Common myeloid progenitor, CD34-positive (primary cell): ENCODE data around the gene DMPK.
A peak's percentile ranks its signal among the peaks of the same experiment; 100 is the strongest.

Experiments used
- CTCF ChIA-PET: fragments of 350-600 bp; sonication (Branson Sonifier 250); formaldehyde crosslinking; loops from one replicate; lab custom pipeline; 2021; ENCODE audit warnings: antibody characterized with exemption; lab: Charles Lee
- POLR2A ChIA-PET: fragments of 350-600 bp; sonication (Branson Sonifier 250); formaldehyde crosslinking; loops from one replicate; lab custom pipeline; 2021; ENCODE audit warnings: antibody characterized with exemption; lab: Charles Lee
- DNase-seq, 3 donors: peaks; one replicate each; pipeline versions ENCODE4 v3.0.0 to v3.0.0-alpha.2; 2013
- H3K27ac ChIP-seq, 2 experiments: 1 replicate in 1 of 2; 2 replicates in 1 of 2; pipeline ENCODE4 v1.7.0; 2013; ENCODE audit warnings: inconsistent platforms in 2 of 2, low read length in 2 of 2, mild to moderate bottlenecking in 2 of 2, low read depth in 1 of 2, moderate library complexity in 1 of 2; ENCODE audit not compliant: severe bottlenecking in 2 of 2, insufficient read depth in 1 of 2, poor library complexity in 1 of 2
- H3K27me3 ChIP-seq, 5 experiments: replicated peaks in 2 of 5; 1 replicate in 3 of 5; 2 replicates in 2 of 5; pipeline versions ENCODE4 v1.6.1 to v1.7.0; 2013; ENCODE audit warnings: low read length in 4 of 5, mild to moderate bottlenecking in 2 of 5, moderate library complexity in 2 of 5, inconsistent platforms in 1 of 5; ENCODE audit not compliant: insufficient read depth in 5 of 5, control insufficient read depth in 4 of 5
- H3K36me3 ChIP-seq, 4 experiments: 1 replicate in 2 of 4; 2 replicates in 2 of 4; pipeline versions ENCODE4 v1.6.1 to v1.7.0; 2013; ENCODE audit warnings: low read length in 3 of 4, control low read depth in 1 of 4, mild to moderate bottlenecking in 1 of 4; ENCODE audit not compliant: control insufficient read depth in 4 of 4, insufficient read depth in 4 of 4
- H3K4me1 ChIP-seq, 4 experiments: 1 replicate in 3 of 4; 2 replicates in 1 of 4; pipeline versions ENCODE4 v1.6.1 to v1.7.1; 2013; ENCODE audit warnings: low read length in 3 of 4, mild to moderate bottlenecking in 3 of 4, control low read depth in 1 of 4, inconsistent platforms in 1 of 4, moderate library complexity in 1 of 4; ENCODE audit not compliant: control insufficient read depth in 4 of 4, insufficient read depth in 4 of 4; ENCODE audit errors: control extremely low read depth in 1 of 4
- H3K4me3 ChIP-seq, 7 experiments: 1 replicate in 4 of 7; 2 replicates in 3 of 7; pipeline versions ENCODE4 v1.5.1 to v1.7.0; 2013; ENCODE audit warnings: mild to moderate bottlenecking in 7 of 7, low read length in 6 of 7, moderate library complexity in 6 of 7, inconsistent platforms in 2 of 7, low read depth in 2 of 7, control low read depth in 1 of 7; ENCODE audit not compliant: insufficient read depth in 4 of 7, control insufficient read depth in 1 of 7; ENCODE audit errors: extremely low read depth in 1 of 7
- H3K9me3 ChIP-seq, 5 experiments: 1 replicate in 4 of 5; 2 replicates in 1 of 5; pipeline versions ENCODE4 v1.6.1 to v1.7.1; 2013; ENCODE audit warnings: low read length in 4 of 5, mild to moderate bottlenecking in 2 of 5, inconsistent platforms in 1 of 5, low read depth in 1 of 5, moderate library complexity in 1 of 5; ENCODE audit not compliant: control insufficient read depth in 4 of 5, insufficient read depth in 2 of 5; ENCODE audit errors: control extremely low read depth in 1 of 5
- WGBS: methylation state at CpG from one replicate; pipeline ENCODE4 v1.1.5; 2013; ENCODE audit not compliant: insufficient coverage; 5-methylcytosine and 5-hydroxymethylcytosine counted together

Gene DMPK

DNA sequence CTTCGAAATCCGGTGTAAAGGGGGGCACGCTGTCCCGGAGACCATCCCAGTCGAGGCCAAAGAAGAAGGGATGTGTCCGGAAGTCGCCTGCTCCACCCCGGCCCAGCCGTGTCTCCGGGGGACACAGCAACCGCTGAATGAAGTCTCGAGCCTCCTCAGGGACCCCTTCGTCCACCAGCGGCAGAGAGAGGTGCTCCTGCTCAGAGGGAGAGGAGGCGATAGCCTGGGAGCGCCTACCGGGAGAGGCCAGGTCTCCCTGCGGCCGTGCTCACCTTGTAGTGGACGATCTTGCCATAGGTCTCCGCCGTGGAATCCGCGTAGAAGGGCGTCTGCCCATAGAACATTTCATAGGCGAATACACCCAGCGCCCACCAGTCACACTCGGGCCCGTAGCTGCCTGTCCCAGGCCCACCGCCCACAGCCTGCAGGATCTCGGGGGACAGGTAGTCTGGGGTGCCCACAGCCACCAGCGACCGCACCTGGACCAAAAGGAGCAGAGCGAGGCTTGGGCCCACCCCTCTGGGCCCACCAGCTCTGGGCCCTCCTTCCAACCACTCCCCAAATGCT lies 4.8 kb downstream of the DMPK start:
- POLR2A ChIA-PET = no interaction called here
- Histone ChIP-seq H3K36me3 (no peaks in the 10 kb centered on the region), H3K27ac (no peak overlapping the region), H3K4me3 (no peak overlapping the region), H3K9me3 (no peaks in the 10 kb centered on the region), H3K27me3 (peaks cover 0 to 80% (median 20%) of the 10 kb centered on the region in 5 experiments), H3K4me1 (peaks cover 0 to 13% (median 12%) of the 10 kb centered on the region in 4 experiments)
- 97% methylated on average over 33 of the region's 34 CpGs for WGBS
- CTCF ChIA-PET = interaction anchor here (1.5 kb wide), 1 partner anchor 40 kb away, joined by 3 read pairs; no protein-coding TSS in a partner anchor
- no peak for DNase-seq

DNA sequence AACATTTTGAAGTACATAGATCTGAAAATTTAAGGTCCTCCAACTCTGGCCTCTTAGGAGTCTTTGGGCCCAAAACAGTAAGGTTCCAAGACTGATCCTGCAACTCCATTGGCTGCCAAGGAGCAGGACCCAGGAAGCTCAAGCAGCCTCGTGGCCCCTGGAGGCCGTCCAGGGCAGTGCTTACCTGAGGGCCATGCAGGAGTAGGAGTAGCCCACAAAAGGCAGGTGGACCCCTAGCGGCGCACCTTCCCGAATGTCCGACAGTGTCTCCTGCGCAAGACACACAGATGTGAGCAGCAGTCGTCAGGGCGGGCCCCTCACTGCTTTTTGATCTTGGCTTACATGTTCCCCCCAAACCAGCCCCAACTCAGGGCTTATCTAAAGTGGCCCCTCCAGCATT lies 7.5 kb downstream of the DMPK start:
- H3K36me3 ChIP-seq = no peaks in the 10 kb centered on the region
- ChIA-PET CTCF (interaction anchor here (10.6 kb wide), 1 partner anchor 19 kb away, joined by 138 read pairs; the partner anchor contains the start of gene DMWD), POLR2A (interaction anchor here (0.7 kb wide), 1 partner anchor 18 kb away, joined by 5 read pairs; the partner anchor contains the start of gene DMWD)

GRCh38 chr19:45773384-45773783 lies 8.9 kb downstream of the DMPK start:
- ChIA-PET POLR2A (no interaction called here), CTCF (interaction anchor here (0.9 to 10.6 kb wide), 6 partner anchors 8 to 109 kb away, joined by 3 to 138 read pairs (median 4); partner anchors contain the start of genes DMPK and DMWD)
- Histone ChIP-seq H3K27me3 (peaks cover 0 to 60% (median 23%) of the 10 kb centered on the region in 5 experiments), H3K9me3 (no peaks in the 10 kb centered on the region), H3K4me3 (no peak overlapping the region), H3K36me3 (no peaks in the 10 kb centered on the region), H3K4me1 (peaks cover 0 to 28% (median 24%) of the 10 kb centered on the region in 4 experiments), H3K27ac (no peak overlapping the region)
- DNase-seq = peak in 2 of 3 donors; percentile 40 to 50
- WGBS = no CpG with 5 or more reads among the region's 2 CpGs

More for the DNA sequence above, 7.5 kb downstream of the DMPK start:
- DNase-seq = no peak
- peaks cover 0 to 71% (median 25%) of the 10 kb centered on the region in 5 experiments for H3K27me3 ChIP-seq
- WGBS = 93% methylated on average over 9 of the region's 9 CpGs
- no peak overlapping the region for H3K27ac ChIP-seq
- H3K9me3 ChIP-seq = no peaks in the 10 kb centered on the region
- no peak overlapping the region for H3K4me3 ChIP-seq
- peaks cover 0 to 25% (median 23%) of the 10 kb centered on the region in 4 experiments for H3K4me1 ChIP-seq

DNA sequence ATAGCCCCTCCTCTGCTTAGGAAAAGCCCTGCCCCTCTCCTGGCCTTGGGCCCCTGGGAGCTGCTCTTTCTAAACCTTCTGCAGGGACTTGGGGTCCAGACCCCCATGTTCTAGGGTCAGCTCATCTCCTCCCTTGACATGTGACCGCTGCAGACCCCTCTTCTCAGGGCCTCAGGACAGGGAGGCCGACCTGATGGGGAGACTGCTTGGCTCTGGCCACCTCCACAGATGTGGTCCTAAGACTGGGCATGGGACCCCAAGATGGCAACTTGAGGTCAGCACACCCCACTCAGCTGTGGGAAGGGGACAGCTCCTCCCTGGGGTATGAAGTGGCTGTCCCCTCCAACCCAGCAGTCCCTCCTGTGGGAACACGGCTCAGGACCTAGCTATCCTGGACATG lies 9.4 kb downstream of the DMPK start:
- H3K27ac ChIP-seq = no peak overlapping the region
- peaks cover 0 to 32% (median 29%) of the 10 kb centered on the region in 4 experiments for H3K4me1 ChIP-seq
- no peaks in the 10 kb centered on the region for H3K36me3 ChIP-seq
- WGBS = 100% methylated on average over 3 of the region's 3 CpGs
- ChIA-PET POLR2A (no interaction called here), CTCF (interaction anchor here (0.9 to 10.6 kb wide), 7 partner anchors 9 to 110 kb away, joined by 3 to 138 read pairs (median 4); partner anchors contain the start of genes DMPK, DMWD and FOXA3)
- H3K9me3 ChIP-seq = no peaks in the 10 kb centered on the region
- peaks cover 0 to 60% (median 21%) of the 10 kb centered on the region in 5 experiments for H3K27me3 ChIP-seq
- no peak for DNase-seq
- H3K4me3 ChIP-seq = no peak overlapping the region

DNA sequence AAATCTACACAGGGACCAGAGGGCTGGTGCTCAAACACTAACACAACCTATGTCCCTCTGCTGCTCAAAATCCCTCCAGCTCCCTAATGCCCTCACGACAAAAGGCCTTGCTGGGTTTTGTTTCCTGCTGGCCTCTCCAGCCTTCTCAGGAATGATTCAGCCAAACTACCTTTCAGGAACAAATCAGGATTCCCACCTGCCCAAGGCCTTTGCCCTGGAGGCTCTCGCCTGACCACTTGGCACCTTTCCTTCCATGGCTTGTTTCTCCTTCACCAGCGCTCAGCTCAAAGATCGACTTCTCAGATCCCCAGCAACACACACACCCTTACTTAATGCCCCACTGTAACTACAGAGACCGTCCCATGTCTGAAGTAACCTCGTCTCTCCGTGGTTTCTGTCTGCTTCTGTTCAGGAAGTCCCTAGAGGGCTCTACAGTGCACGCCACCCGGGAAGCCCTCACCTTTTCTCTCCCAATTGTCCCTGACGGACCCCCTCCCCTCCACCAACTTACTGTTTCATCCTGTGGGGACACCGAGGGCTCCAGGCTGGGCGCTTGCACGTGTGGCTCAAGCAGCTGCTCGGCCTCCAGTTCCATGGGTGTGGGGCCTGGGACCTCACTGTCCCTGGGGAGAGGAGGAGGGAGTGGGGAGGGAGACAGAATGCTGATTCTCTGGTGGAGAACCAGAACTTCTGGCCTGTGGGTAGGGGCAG lies 10.0 kb downstream of the DMPK start:
- Histone ChIP-seq H3K4me3 (no peak overlapping the region), H3K4me1 (peaks cover 0 to 38% (median 33%) of the 10 kb centered on the region in 4 experiments), H3K36me3 (no peaks in the 10 kb centered on the region), H3K27me3 (peaks cover 0 to 60% (median 24%) of the 10 kb centered on the region in 5 experiments), H3K9me3 (no peaks in the 10 kb centered on the region), H3K27ac (no peak overlapping the region)
- CTCF ChIA-PET = interaction anchor here (0.5 to 10.6 kb wide), 8 partner anchors 9 to 110 kb away, joined by 3 to 138 read pairs (median 4); partner anchors contain the start of genes DMWD and FOXA3
- POLR2A ChIA-PET = no interaction called here
- peak in 1 of 3 donors; percentile 17 for DNase-seq
- WGBS = 70% methylated on average over 7 of the region's 14 CpGs

DNA sequence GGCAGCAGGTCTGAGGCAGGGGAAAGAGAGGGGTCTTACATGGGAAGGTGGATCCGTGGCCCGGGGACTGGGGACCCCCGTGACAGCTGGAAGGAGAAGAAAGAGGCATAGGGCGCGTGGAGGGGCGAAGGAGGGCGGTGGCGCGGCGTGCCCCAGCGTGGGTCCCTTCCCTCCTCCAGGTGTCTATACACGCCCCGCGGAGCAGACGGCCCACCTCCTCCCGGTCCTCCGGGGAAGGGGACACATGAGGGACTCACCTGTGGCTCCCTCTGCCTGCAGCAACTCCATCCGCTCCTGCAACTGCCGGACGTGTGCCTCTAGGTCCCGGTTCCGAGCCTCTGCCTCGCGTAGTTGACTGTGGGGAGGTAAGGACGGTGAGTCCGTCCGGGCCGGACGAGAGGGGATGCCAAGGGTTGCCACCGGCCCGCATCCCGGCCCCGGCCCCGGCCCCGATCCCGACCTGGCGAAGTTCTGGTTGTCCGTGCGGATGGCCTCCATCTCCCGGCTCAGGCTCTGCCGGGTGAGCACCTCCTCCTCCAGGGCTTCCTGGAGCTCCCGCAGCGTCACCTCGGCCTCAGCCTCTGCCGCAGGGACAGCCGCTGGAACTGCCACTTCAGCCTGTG lies 10.9 kb downstream of the DMPK start:
- no peak overlapping the region for H3K27ac ChIP-seq
- H3K4me3 ChIP-seq = no peak overlapping the region
- no peaks in the 10 kb centered on the region for H3K36me3 ChIP-seq
- H3K4me1 ChIP-seq = peaks cover 0 to 39% (median 33%) of the 10 kb centered on the region in 4 experiments
- ChIA-PET CTCF (interaction anchor here (0.7 to 10.6 kb wide), 10 partner anchors 8 to 110 kb away, joined by 3 to 138 read pairs (median 4); partner anchors contain the start of genes DMPK, DMWD, FOXA3 and QPCTL), POLR2A (no interaction called here)
- WGBS = 93% methylated on average over 44 of the region's 46 CpGs
- DNase-seq = no peak
- H3K9me3 ChIP-seq = no peaks in the 10 kb centered on the region
- peaks cover 0 to 60% (median 21%) of the 10 kb centered on the region in 5 experiments for H3K27me3 ChIP-seq
